GM21381 (cell line): Measurements from ENCODE around the gene HINFP.

Experiments
- ATAC-seq: cut with Tn5 transposase; IDR thresholded peaks from one replicate; pipeline ENCODE4 v1.9.1; 2021; ENCODE audit warnings: mild to moderate bottlenecking, moderate library complexity; ENCODE audit not compliant: unreplicated experiment

The HINFP gene, protein sequence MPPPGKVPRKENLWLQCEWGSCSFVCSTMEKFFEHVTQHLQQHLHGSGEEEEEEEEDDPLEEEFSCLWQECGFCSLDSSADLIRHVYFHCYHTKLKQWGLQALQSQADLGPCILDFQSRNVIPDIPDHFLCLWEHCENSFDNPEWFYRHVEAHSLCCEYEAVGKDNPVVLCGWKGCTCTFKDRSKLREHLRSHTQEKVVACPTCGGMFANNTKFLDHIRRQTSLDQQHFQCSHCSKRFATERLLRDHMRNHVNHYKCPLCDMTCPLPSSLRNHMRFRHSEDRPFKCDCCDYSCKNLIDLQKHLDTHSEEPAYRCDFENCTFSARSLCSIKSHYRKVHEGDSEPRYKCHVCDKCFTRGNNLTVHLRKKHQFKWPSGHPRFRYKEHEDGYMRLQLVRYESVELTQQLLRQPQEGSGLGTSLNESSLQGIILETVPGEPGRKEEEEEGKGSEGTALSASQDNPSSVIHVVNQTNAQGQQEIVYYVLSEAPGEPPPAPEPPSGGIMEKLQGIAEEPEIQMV

DNA sequence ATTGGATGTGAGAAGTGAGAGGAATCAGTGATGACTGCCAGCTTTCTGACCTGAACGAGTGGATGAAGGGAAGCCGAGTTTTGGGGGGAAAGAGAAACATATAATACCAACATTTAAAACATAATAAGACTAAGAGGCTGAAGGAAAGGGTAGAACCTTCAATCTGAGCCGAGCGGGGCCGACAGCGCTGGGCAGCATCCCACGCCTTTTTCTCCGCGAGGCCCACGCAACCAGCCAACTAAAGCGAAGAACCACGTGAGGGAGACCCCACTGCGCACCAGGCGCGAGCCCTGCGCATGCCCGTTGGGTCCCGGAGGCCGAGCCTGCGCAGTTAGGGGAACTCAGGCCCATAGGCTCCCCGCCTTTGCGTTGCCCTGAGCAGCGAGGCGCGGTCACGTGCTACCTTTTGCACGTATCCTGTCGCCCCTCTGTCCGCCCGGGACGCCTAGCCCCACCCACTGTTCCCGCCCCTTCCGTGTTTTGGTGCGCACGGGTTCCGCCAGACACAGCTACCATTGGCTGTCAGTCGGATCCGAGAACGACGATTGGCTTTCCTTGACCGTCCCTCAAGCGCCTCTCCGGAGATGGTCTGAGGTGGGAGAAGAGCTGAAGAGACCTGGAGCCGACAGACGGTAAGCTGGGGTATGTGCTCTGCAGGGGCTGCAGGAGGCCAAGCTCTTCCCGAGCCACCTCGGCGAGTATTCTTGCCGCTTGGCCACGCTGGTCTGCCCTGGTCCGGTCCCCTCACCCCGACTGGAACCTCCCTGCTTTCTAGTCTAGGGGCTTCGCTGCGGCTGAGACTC lies at the start of gene HINFP:
TSS of gene HINFP (plus strand) at position 573 of the 803 bp plus-strand sequence. CDS start 5,365 bp downstream, outside the sequence.
- peak; percentile 97 for ATAC-seq

DNA sequence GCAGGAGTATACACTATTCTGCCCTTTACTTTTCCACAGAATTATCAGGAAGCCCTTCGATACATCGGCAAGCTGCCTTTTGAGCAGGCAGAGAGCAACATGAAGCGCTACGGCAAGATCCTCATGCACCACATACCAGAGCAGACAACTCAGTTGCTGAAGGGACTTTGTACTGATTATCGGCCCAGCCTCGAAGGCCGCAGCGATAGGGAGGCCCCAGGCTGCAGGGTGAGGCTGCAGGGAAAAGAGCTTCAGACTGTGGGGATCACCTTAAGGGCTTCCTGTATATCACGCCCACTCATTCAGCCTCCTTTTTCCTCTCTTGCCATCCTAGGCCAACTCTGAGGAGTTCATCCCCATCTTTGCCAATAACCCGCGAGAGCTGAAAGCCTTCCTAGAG lies 43.5 kb upstream of the HINFP start:
- ATAC-seq: no peak

DNA sequence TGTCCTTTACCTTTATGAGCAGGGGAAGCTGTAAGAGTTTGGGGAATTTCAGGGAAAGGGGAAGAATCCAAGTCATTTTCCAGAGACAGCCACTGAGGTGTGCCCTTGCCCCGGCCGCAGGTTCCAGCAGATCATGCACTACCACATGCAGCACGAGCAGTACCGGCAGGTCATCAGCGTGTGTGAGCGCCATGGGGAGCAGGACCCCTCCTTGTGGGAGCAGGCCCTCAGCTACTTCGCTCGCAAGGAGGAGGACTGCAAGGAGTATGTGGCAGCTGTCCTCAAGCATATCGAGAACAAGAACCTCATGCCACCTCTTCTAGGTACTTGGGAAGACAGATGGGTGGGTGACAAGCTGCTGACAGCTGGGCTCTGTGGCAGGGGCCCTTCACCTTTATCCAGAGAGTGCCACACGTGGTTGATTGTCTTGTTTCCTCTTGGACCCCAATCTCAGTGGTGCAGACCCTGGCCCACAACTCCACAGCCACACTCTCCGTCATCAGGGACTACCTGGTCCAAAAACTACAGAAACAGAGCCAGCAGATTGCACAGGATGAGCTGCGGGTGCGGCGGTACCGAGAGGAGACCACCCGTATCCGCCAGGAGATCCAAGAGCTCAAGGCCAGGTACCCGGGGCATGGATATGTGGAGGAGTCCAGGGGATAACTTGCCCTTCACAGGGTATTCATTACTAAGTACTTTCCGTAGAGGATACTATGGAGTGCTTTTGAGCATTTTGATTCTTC lies 42.5 kb upstream of the HINFP start:
- ATAC-seq: no peak

DNA sequence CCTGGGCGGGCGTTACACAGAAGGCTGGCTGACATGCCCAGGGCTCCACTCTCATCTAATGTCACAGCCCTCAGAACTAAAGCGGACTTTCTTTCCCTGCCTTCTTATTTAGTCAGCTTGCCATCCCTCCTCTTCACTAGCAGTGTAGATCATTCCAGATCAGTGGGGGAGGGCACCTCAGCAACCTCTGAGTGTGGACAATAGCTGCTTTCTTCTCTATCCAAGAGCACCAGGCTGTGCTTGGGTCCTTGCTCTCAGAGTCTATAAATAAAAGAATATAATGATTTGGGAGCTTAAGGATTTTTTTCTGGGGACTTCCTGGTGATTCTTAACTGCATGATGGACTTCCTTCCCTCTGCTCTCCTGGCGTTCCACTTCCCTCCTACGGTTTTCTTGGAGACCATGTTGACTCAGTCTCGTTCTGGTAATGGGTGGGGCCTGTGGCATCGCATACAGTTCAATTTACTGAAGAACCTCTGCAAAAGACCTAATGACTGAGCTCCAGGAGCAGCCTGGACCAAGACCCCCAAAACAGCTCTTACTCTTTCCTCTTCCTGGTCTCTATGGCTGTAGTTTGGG lies 39.6 kb upstream of the HINFP start:
- ATAC-seq: no peak

DNA sequence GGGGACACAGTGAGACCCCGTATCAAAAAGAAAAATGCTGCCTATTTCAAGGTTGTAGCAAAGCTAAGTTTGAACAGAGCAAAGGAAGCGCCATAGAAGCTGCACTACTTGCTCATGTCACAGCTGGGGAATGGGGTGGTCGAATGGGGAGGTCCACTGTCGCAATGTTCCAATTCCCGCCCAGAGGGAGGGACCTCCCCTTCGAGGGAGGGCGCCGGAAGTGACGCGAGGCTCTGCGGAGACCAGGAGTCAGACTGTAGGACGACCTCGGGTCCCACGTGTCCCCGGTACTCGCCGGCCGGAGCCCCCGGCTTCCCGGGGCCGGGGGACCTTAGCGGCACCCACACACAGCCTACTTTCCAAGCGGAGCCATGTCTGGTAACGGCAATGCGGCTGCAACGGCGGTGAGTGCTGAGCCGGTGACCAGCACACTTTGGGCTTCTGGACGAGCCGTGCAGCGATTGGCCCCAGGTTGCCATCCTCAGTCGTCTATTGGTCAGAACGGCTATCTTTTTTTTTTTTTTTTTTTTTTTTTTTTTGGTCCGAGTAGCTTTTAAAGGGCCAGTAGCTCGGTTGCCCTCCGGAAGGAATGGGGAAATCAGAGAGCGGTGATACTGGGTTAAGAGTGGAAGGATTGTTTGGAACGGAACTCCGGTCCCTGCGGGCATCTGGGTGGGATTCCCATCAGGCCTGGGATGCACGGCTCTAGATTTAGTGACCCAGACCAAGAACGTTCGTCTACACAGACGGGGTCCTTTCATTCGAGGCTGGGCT lies 36.5 kb upstream of the HINFP start, which contains the start of gene HMBS:
TSS of gene HMBS (plus strand) at position 219 of the 774 bp plus-strand sequence. CDS start at position 372, 153 bp downstream.
- ATAC-seq: peak; percentile 88

DNA sequence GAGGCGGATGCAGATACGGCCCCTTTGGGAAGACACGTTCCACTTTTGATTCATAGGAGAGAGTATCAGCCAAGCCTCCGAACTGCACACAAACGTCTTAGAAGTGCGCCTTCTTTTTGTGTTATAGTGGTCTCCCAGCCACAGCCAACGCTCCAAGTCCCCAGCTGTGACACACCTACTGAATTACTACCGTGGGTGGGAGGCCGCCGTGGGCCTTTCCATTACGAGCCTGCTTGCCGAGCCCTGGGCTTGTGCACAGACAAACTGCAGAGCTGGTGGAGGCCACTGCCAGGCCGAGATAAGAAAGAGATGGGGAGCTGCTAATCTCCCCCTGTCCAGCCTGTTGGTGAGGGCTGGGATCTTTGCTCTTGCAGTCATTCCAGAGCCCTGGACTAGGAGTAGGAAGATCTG lies 35.9 kb upstream of the HINFP start:
- ATAC-seq: peak; percentile 7

DNA sequence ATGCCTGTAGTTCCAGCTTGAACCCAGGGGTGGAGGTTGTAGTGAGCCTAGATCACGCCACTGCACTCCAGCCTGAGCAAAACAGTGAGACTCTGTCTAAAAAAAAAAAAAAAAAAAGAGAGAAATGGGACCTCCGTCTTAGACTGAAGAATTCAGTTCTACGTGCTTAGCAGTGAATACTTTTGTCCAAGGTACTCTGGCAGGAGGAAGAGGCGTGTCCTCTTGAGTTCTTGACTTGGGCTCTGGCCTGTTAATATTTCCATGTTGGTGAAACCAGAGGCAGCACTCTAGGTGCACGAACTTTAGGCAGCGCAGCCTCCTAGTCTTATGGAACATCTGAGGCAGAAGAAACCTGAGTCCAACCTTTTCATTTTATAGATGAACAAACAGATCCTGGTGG lies 34.3 kb upstream of the HINFP start:
- ATAC-seq: no peak

DNA sequence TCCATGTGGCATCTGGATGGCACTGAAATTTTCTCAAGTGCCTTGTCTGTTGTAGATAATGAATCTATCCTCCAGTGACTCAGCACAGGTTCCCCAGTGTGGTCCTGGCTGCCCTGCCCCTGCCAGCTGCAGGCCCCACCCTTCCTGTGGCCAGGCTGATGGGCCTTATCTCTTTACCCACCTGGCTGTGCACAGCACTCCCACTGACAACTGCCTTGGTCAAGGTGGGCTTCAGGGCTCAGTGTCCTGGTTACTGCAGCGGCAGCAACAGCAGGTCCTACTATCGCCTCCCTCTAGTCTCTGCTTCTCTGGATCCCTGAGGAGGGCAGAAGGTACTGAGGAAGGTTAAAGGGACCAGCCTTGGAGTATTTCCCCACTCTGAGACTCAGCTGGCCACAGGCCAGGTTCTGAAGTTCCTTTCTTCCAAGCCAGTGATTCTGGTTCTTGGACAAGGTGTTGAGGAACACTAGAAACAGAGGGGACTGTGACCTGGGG lies 33.6 kb upstream of the HINFP start:
- ATAC-seq: no peak

DNA sequence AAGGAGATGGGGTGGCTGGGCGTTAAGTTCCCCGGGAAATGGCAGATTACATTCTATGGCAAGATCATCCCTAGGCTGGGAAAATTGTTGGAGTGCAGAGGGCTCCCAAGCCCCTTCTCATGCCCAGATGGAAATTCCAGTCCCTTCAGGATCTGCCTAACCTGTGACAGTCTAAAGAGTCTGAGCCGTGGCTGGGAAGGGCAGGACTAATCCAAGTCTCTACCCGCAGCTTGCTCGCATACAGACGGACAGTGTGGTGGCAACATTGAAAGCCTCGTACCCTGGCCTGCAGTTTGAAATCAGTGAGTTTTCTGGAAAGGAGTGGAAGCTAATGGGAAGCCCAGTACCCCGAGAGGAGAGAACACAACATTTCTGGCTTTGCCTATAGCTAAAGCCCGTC lies 33.0 kb upstream of the HINFP start:
- ATAC-seq: no peak

DNA sequence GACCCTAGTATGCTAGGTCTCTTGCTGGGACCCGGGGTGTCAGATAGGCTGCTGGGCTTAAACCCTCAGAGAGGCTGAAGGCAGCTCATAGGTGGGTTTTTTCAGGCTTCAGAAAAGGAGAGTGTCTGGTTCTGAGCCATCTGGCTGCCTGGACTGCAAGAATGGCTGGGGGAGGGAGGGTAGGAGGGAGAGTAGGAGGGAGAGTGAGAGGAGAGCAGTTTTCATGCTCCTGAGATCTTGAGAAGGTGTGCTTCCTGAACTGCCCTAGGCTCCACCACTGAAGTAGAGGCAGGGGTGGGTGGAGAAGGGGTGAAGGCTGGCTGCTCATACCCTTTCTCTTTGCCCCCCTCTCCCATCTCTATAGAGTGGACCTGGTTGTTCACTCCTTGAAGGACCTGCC lies 32.1 kb upstream of the HINFP start:
- ATAC-seq: no peak

DNA sequence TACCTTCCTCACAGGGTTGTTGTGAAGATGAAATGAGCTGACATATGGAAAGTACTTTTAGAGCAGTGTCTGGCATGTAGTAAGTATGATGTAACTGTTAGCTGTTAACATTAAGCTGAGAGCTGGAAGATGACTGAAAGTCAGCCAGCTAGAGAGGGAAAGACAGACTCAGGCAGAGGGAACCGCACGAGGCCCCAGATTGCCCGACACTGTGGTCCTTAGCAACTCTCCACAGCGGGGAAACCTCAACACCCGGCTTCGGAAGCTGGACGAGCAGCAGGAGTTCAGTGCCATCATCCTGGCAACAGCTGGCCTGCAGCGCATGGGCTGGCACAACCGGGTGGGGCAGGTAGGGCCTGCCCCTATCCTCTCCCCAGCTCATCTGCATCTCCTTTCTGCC lies 30.2 kb upstream of the HINFP start:
- ATAC-seq: no peak

DNA sequence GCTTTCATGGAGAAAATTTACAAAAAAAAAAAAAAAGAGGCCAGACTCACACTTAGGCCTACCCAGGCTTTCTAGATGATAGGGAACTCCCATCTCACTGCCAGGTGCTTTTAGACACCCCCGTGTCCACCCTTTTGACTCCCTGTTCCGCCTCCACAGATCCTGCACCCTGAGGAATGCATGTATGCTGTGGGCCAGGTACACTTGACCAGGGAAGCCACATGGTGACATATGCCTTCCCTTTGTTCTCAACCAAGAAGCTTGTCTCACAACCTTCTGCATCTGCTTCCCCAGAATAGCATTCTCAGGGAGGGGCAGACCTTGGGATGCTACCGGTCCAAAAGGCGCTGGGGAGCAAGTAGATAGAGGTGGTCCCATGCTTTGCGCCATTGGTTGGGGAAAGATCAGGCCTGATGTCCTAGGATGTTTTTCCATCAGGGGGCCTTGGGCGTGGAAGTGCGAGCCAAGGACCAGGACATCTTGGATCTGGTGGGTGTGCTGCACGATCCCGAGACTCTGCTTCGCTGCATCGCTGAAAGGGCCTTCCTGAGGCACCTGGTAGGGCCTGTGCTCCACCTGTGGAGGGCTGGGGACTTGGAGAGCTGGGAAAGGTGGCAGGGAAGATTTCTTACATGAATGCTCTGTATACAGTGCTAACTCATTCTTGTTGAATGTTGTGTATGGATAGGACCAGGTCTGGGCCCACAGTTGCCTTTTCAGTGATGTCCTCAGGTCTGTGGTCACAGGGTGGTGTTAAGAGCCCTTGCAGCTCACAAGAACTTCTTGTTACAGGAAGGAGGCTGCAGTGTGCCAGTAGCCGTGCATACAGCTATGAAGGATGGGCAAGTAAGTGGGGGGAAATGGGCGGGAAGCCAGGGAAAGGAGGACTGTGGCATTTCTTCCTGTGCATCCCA lies 29.2 kb upstream of the HINFP start:
- ATAC-seq: no peak

DNA sequence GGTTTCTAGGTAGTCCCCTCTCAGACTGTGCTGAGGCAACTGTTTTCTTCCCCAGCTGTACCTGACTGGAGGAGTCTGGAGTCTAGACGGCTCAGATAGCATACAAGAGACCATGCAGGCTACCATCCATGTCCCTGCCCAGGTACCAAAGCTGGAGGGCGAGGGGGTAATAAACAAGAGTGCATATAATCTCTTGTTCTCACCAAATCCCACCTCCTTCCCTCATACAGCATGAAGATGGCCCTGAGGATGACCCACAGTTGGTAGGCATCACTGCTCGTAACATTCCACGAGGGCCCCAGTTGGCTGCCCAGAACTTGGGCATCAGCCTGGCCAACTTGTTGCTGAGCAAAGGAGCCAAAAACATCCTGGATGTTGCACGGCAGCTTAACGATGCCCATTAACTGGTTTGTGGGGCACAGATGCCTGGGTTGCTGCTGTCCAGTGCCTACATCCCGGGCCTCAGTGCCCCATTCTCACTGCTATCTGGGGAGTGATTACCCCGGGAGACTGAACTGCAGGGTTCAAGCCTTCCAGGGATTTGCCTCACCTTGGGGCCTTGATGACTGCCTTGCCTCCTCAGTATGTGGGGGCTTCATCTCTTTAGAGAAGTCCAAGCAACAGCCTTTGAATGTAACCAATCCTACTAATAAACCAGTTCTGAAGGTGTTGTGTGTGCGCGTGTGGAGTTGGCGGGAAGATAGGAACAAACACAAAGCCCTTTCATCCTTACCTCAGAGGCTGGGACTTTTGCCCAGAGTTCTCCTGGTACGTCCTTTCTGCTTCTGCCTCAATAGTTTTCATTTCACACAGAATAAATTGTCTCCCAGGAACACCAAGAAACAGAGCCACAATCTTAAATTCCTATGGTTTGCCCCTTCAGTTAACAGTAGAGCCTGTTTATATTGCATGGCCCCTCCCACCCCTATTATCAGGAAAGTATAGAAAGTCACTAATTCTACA lies 28.2 kb upstream of the HINFP start:
- no peak for ATAC-seq

DNA sequence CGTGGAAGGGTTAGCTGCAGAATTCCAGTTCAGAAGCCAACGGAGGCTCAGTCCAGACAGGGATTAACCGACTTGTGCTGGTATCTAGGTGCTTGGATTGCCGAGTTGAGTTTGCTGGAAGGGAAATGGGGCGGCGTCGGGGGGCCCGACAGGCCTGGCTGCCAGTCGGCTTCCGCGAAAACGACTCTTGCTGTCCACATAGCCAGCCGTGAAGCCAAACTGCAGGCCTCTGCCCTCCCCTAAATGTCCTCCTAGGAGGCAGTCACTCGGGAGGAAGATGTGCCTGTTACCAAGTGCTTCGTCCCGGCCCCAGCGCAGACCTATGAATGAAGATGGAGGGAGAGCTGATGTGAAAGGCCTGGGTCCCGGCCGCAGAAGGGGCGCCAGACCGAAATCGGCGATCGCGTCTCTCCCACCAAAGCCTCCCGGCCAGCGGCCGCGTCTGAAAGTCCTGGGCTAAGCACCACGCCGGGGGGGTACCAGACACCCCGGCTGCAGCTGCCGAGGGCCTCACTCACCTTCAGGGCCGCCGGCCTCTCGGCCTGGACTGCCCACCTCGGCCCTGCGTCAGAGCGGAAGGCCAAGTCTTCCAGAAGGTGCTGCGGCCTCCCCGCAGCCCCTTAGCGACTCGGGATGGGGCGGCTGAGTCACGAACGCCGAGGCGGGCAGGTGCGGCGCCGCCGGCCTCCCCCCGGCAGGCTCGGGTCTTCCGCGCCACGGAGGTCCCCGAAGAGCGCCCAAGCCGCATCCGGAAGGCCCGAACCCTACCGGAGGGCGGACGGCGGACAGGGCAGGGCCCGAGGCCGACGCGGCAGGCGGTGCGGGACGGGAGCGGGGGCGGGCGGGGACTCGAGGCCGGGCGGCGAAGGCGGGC lies 27.2 kb upstream of the HINFP start:
- peak; percentile 5 for ATAC-seq

DNA sequence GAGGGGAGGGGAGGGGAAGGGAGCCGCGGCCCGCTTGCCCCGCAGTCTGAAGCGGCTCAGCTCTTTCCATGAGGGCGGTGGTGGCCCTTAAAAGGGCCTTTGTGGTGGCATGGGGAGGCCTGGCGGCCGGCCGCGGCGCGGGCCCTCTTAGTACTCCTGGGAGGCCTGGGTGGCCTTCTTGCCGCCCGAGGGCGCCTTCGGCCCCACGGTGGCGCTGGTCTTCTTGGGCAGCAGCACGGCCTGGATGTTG lies 26.6 kb upstream of the HINFP start:
- peak; percentile 36 for ATAC-seq

DNA sequence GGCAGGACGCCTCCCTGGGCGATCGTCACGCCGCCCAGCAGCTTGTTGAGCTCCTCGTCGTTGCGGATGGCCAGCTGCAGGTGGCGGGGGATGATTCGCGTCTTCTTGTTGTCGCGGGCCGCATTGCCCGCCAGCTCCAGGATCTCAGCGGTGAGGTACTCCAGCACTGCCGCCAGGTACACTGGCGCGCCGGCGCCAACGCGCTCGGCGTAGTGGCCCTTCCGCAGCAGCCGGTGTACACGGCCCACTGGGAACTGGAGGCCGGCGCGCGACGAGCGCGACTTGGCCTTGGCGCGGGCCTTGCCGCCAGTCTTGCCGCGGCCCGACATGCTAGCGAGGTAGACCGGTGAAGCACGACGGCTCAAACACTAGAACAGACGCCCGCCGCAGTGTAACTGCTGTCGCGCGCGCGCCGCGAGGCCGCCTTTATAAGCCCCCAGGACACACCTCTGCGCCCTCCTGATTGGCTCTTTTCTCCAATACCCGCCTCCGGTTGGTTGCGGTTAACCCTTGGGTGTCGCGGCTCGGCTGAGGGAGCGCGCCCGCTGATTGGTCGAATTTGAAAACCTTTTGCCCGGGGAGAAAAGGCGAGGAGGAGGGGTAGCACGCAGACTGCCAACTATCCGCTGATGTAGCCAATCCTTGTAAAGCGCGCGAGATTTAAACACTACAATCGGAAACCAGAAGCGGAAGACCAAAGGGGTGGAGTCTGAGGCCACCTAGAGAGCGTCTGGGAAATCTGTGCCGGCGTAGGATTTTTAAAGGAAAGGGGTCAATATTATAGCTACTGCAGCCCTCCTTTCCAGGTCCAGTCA lies 26.1 kb upstream of the HINFP start:
- peak; percentile 72 for ATAC-seq
